D341Med (cell line): ENCODE results near the gene VAV3.

Source experiments
- DNase-seq: peaks from one replicate; pipeline ENCODE4 v3.0.0; 2012; ENCODE audit warnings: low spot score

The VAV3 gene

DNA sequence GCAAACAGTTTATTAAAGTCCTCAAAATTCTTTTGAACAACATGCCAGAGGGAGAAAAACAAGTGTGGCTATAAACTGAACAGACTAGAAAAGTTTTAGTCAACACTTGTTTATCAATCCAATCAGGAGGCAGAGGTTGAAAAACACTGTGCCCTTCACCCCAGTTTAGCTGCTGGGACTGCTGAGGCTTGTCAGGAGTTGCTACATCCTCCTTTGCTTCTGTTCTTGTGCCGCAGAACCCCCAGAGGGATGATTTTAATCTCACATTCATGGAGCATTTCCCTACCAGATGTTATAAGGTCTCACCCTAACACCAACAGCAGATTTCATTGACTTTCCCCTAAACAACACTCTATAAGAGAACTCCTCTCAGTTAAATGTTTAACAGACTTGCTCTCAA is 321.2 kb downstream of the VAV3 start:
- no peak for DNase-seq

DNA sequence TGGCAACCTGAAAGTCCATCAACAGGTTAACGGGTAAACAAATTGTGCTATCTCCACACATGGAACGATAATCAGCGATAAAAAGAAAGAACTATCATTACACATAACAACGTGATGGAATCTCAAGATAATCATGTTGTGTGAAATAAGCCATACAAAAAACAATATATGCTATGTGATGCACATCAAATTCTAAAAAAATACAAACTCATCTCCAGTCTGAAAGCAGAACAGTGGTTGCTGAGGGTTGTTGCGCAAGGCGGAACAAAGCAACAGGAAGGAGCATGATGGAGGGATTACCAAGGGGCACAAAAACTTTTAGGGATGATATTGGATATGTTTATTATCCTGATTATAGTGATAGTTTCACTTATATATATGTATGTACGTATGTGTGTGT is 324.8 kb downstream of the VAV3 start:
- no peak for DNase-seq

DNA sequence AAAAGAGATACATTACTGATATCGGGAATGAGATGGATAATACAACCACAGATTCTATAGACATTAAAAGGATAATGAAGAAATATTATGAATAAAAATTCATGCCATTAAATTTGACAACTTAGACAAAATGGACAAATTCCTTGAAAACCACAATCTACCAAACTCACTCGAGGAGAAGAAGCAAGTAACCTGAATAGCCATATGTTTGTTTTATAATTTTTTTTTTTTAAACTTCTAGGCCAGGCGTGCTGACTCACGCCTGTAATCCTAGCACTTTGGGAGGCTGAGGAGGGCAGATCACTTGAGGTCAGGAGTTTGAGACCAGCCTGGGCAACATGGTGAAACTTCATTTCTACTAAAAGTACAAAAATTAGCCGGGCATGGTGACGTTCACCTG is 327.9 kb downstream of the VAV3 start:
- DNase-seq, result no peak

DNA sequence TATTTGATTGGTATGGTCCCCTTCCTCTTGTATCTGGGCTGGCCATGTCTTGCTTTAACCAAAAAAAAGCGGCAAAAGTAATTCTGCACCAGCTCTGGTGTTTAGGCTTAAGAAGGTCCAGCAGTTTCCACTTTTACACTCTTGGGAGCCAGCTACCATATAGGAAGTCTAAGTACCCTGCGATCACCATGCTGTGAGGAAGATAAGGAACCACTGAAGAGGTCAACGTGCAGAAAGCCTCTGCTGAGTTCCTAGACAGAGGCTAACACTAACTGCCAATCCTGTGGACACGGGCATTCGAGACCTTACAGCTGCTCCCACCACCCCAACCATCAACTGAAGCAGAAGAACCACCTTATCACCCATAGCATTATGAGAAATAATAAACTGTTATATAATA is 331.4 kb downstream of the VAV3 start:
- no peak for DNase-seq

DNA sequence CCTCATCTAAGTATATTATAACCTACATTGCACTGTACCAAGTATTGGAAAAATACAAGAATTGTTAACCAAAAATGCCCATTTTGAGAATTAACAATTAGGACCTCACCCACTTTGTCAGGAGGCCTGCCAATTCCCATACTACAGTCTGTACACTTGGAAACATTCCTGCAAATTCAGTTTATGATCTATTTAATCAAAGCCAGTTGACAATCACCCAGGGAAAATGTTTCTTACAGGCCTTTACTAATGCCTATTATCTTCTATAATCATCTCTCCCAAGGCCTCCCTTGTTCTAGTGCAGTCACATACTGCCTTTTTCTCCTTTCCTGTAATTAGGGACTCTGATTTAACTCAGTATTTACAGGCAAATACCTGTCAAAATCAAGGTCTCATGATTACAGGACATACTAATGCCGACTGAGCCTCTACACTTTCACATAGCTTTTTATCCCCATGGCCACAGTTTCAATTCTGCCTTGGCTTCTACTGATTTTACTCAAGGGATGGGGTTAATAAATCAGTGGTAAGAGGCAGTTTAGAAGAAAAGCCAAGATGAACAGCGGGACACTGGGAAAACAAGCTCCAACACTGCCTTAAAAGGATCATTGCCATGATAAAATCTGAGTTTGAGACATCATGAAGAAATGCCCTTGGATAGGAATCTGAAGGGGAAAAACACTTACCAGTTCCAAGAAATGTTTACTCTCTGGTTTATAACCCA is 338.7 kb downstream of the VAV3 start:
- no peak for DNase-seq

DNA sequence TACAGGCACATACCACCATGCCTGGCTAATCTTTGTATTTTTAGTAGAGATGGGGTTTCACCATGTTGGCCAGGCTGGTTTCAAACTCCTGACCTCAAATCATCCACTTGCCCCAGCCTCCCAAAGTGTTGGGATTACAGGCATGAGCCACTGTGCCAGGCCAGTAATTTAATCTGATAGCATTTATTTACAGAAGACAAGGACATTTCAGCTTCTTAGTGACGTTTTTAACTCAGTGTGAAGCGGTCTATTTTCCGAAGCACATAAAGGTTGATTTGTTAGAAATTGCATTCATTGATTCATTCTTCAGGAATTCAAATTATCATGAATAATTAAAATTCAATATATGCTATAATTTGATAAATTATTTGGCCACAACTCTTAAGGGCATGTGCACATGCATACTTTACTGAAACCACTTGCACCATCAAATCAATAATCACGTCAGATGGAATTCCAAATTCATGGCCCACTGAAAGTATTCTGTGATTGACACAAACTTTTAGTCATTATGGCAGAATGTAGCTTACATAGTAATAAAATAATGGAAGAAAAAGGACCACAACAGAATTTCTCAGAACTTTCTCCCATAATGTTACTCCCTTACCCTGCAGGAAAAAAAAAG is 339.5 kb downstream of the VAV3 start:
- no peak for DNase-seq

DNA sequence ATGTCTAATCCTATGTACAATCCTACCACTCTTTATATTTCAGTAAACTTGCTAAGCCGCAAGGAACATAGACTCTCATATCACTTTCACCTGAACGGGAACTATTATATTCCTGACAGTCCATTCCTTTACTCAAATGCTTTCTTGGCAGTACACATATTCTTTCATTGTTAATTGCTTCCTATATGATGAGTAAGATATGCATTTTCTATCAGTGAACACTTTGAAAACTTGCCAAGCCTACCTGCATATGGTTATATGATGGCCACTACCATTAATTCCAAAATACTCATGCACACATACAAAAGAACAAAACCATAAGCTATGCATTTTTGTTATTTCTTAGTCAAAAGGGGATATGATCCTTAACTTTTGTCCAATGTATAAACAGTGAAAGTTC is 341.5 kb downstream of the VAV3 start:
- DNase-seq, result no peak

DNA sequence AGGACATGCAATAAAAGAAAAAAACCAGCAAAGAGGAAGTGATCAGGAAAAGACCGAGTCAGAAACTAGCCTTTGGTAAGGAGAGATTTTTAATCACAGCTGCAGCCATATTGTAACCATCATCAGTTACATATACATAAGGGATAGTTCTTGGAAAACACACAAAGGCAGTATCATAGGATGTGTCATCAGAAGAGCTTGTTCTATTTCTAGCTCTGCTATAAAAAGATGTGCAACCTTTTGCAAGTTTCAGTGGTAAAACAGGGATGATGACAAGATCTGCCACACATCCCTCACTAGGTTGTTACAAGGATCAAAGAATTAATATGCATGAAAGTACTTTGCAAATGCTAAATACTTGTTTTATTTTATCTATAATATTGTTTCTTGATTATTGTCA is 342.0 kb downstream of the VAV3 start:
- no peak for DNase-seq

DNA sequence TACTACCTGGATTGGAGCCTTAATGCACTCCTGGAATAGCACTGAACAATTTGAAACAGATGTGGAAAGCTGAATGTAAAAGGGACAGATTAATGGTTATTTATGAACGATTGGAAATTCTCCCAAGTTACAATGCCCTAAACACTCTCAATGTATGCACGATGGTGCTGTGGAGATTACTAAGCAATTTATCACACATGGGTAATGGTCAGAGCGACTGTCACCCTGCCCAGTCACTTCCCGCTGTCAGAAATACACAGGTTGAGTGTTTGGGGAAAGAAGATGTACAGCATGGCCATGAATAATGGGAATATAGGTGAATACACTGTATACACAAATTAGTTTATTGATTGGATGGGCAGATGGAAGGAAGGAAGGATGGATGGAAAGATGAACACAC is 342.4 kb downstream of the VAV3 start:
- DNase-seq, result no peak

DNA sequence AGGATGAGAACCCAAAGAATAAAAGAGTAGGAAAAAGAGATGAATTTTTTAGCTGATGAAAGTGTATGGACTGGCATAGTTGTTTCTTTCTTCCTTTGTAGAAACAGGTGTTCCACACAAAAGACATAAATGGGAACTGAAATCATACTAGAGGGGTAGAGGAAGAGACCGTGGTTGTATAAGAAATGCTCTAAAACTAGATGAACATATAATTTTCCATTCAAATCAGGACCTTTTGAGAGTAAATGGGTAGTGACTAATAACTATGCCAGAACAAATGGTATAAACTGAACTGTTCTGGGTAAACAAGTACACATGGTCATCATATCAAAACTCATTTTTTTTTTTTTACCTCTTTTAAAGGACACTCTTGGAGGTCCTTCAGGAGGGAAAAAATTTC is 344.2 kb downstream of the VAV3 start:
- no peak for DNase-seq

DNA sequence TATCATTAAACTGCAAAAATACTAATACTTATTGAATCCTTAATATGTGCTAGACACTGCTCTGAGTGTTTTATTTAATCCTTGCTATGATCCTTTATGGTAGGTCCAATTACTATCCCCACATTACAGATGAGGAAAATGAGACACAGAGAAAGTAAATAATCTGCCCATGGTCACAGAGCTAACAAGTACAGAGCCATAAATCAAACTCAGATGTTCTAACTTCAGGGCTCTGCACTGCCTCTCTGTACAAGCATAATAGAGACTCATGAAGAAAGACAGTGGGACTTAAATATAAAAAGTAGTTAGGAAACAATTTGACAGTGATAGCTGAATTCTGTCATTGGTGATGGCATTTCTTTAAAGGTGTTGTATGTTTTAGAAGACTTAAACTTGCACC is 346.4 kb downstream of the VAV3 start:
- no peak for DNase-seq

DNA sequence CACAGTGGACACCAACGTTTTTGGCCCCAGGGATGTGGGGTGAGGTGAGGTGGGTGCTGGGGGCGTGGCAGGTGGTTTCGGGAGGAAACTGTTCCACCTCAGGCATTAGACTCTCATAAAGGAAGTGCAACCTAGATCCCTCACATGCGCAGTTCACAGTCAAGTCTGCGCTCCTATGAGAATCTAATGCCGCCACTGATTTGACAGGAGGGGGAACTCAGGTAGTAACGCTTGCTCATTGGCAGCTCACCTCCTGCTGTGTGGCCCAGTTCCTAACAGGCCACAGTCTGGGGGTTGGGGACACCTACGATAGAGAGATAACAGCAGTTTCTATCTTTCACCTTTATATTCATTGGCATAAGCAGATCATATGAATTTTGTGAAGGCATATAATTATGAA is 347.1 kb downstream of the VAV3 start:
- no peak for DNase-seq

DNA sequence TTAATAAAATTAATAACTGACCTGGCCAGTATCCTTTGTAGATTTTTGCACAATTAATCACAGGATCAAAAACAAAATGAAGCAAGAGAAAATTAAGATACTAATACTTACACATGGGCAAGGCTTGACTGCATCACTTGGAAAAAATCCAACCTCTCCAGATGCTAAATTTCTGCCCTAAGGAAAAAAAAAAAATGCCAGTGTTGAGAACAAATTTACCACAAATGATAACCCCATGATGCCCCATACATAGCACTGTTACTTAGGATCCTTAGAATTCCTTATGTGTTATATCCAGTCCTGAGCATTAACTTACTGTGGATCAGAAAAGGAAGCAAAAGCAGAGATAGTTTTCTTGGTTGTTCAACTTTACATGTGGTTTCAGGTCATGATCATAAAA is 347.5 kb downstream of the VAV3 start:
- no peak for DNase-seq

DNA sequence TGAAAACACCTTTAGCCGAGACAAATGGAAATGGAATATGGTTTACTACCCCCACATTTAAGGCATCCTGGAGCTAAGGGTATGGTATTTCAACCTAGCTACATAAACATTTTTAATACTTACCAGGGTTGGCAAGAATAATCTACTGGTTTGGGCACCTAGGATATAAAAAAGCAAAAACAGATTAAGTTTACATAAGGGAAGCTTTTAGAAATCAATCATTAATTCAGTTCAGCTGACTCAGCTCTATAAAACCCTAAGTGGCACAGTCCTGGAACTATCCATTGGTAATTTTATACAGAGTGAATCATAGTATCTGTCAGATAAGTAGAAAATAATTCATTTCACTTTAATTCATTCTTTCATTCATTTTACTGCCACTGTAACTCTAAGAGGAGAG is 355.2 kb downstream of the VAV3 start:
- DNase-seq, result no peak

DNA sequence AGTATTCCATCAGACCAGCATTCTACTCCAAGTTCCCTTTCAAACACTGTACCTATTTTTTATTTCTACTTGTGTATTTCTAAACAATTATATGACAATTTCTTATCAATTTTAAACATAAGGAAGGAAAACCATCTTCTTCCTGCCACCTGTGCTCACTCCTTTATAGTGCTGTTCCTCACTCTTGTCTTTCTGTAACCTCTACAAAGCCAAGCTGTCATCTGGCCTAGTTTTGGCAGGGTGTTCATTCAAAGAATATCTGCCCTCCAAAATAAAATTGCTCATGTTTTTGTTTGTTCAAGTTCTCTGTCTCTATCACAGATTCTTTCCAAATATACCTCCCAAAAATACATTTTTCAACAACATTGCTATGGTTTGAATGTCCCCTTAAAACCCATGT is 360.2 kb downstream of the VAV3 start:
- DNase-seq, result no peak

DNA sequence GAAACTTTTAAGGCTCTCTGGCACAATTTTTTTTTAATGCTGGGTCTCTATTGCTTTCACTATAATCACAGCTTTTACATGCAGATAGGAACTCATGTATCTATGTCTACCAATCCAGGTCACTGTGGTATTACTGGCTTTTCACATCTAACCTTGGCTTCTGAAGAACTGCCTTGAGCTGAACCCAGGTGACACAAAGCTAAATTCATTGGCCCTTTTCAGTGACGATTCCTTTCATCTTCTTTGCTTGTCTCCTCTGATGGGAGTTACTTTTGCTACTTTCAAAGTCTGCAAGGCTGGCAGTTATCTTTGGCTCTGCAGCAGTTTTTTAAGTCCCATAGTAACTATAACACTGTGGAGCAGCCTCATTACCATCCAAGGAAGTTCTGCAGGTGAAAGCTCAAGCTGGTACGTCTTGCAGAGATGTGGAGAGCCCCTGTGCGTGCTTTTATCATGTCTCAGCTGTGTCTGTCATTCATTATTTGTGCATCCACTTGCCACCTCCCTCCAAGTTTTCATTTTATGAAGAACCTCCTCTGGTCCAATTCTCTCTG is 364.3 kb downstream of the VAV3 start:
- no peak for DNase-seq

DNA sequence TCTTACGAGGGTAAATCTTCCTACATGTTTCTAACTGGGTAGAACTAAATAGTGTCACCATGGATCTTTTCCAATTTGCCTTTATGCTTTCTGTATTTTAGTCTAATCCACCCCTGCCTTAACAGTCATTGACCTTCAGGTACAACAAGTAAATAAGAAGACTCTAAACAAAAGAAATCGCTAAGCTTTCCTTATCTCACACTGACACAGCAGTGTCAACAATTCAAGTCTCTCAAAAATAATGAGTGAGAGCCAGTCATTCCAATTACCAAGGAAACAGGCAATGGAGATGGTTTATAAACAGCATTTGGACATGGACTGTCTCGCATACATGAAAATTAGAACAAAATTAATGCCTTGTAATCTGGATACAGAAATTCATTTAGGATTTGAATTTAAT is 365.8 kb downstream of the VAV3 start:
- no peak for DNase-seq

DNA sequence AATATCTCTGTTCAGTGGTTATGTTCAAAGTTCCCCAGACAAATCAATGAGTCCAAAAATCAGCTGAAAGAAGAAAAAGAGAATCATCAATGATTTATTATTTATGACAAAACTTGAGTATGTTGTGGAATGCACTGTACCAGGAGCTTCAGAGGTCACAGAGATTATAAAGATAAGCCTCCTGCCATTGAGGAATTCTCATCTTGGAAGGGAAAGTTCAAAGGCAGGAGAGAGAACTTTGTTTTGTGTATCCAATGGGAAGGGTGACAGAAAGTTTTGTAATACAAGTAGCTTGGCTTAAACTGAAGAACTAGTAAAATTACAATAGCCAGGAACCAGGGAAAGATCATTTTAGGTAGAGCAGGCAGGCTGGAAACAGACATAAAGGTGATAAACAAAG is 367.7 kb downstream of the VAV3 start:
- no peak for DNase-seq

DNA sequence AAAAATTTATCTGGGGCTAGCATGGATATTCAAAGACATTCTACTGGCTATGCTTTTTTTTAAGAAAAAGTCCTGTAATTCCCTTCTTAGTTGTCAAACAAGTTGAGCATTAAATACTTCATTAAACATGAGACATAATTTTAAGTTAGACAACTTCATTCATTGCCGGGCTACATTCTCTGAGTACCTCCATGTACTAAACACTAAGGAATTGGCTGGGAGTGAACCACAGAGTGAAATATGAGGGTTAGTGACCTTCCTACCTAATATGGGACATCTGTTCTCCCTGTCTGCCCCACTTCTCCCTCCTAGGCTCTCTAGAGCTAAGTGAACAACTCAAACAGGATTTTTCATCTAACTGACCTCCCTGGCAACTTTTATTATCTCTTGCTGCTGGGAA is 370.4 kb downstream of the VAV3 start:
- no peak for DNase-seq

DNA sequence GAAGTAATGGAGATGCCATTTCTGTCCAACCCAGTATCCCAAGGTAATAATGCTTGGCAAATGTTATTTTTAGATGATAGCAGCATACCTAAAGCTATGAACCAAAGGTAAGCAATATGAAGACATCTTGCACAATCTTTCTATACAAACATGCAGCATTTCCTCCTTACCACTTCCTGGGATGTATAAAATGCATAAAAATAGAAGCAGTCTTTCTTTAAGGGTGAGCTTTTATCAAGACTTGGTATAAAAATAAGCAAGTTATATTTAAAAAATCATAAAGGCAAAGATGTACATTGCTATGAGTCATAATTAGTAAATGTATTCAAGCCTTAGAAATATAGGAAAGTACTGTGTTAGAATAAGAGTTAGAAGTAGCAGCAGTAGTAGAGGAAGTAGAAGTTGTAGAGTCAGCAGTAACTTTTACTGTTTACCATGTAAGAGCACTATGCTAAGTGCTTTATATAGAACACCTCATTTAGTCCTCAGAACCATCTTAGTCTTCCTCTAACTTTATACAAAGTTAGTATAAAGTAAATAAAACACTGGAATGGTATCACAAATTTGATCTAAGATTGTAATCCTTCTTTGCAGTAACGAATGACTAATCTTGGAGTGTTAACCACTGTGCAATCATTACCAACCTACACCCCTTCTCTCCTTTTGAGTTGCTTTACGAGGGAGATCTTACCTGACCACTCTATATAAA is 371.3 kb downstream of the VAV3 start:
- no peak for DNase-seq

DNA sequence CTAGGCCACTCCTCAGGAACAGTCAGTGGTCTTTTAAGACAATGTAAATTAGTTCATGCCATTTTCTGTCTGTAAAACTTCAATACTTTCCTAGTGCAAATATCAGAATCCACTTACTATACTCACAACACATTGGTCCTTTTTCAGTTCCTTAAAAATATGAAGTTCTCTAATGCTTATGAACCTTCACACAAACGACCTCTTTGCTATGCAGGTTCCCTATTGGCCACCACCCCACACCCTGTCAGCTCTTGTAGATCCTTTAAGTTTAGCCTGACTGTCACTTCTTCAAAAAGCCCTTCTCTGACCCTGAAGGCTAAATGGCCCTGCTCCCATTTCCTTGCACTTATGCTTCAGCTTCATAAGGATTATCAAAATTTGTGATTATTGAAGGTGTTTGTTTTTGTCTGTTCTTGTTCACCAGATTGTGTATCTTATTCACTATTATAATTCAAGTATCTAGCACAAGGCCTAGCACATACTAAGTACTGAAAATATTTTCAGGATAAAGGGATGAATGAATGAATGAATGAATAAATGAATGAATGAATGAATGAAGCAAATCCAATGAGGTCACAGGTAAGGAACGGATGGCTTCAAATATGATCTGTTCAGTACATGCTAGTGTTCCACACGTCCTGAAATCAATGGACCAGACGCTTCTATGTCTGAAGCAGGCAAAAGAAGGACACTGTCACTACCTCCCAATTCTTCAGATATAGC is 373.9 kb downstream of the VAV3 start:
- DNase-seq, result no peak

DNA sequence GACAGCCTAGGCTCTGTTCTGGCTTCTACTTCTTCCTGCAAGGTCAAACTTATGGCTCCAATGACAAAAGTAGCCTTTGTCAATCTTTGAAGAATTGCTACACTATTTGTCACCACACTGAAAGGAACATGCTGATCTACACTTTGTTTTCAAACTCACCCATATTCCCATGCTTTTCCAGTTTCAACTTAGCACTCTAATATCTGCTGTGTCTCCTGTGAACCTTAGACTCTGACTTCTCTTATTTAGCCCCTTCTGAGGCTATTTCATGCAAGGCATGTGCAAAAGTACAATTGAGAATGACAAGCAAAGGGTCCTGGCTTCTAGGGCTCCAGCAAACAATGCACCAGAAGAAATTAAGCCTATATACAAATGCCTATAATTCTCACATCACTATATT is 374.9 kb downstream of the VAV3 start:
- no peak for DNase-seq

DNA sequence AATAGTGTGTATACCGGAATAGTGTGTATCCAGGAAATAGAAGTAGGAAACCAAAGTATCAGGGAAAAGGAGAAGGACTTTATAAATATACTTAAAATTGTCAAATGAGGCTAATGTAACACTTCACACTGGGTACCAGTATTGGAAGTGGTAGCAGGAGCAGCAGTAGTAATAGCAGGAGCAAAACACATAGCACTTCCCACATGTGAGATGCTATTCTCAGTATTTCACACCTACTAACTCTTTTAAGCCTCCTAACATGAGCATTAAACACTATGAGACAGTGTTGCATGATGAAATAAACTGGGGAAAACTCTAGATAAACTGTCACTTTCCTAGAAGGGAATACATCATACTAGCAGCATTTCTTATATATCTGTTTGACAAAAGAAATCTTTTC is 376.7 kb downstream of the VAV3 start:
- no peak for DNase-seq
